Astrocyte of the hippocampus (primary cell): ENCODE data around the gene EFCAB8.
"Not testable (repeated sequence)": the region's sequence is repeated elsewhere in the genome, so short reads cannot be mapped to it uniquely, and the experiment has no call there.

Experiments
- DNase-seq: peaks from one replicate; pipeline ENCODE4 v3.0.0; 2011; ENCODE audit warnings: low read depth, low spot score

The EFCAB8 gene

DNA sequence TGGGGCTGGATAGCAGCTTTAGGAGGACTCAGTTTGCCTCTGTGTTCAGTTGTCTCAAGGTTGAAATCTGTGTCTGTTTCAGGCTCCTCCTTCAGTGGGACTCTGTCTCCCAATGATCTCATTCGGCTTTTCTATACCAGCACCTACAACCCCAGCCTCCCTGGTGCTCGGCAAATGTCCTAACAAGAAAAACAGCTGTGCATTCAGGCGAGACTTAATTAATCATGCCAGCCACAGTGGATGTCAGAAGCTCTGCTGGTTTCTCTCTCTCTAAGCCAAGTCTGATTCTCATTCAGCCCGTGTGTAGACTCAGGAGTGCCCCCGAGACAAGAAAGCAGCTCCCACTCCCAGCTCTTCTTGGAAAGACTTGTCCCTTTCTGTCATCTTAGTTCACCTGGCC lies 98.7 kb downstream of the EFCAB8 start:
- no peak for DNase-seq

DNA sequence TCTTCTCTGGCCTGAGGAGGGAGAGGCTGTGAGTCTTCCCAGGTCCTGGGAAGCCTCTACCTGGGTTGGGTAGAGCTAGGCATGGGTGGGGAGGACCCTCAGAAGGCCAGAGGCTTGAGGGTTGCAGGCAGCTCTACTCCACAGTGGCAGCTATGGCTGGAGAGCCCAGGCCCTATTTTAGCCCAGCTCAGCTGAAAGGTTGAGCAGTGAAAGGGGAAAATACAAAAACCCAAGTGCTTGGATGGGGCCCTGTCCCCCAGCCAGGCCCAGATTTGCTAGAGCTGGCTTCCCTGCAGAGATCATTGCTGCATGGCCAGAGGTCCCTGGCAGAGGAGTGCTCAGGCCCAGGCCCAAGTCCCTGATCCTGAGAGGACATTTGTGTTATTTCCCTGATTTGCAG lies 99.9 kb downstream of the EFCAB8 start:
- no peak for DNase-seq

DNA sequence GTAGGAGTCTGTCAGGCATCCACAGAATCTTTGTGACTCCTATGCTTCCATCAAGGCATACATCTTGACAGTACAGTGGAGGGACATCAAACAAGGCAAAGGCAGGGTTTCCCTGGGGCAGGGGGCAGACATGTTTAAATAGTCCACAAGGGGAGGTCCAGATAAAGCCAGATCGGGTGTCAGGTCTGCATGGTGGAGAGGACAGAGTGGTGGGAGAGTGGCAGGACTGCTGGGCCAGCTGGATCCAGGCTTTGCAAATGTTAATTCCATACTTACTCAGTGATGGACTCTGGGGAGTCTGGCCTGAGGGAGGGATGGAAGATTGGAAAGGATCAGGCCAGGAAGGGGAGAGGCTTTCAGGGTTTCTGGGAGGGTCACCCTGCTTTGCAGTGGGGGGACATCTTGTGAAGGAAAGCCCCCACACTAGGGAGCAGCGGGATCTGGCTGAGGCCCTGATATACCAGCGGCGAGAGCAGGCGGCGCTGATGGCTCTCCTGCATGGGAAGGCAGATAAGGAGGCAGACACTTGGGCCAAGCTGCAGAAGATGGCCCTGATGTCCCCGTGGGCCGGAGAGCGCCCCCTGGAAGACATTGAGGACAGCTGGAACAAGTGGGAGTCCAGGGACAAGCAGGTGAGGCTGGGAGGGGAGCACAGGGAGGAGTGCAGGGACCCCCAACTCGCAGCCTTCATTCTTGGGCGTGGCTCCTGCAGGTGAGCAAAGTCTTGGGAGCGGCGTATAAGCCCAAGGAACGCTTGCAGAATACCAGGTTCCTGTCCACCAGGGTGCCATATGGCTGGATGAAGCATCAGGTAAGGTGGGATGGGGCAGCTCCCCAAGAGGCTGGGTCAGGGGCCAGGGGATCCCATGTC lies 100.9 kb downstream of the EFCAB8 start:
- no peak for DNase-seq

DNA sequence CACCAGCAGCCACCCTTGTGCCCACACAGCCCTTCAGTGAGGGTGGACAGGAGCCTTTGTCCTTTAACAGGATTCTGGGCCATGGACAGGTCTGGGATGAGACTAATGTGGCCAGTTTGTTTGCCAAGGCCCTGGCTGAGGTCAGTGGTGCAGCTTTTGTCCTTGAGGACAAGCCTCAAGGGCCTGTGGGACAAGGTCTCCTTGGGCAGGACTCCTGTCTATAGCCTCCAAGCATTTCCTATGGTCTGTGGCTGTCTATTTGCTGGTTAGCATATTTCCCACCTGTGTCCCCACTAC lies 101.4 kb downstream of the EFCAB8 start:
- DNase-seq = no peak

DNA sequence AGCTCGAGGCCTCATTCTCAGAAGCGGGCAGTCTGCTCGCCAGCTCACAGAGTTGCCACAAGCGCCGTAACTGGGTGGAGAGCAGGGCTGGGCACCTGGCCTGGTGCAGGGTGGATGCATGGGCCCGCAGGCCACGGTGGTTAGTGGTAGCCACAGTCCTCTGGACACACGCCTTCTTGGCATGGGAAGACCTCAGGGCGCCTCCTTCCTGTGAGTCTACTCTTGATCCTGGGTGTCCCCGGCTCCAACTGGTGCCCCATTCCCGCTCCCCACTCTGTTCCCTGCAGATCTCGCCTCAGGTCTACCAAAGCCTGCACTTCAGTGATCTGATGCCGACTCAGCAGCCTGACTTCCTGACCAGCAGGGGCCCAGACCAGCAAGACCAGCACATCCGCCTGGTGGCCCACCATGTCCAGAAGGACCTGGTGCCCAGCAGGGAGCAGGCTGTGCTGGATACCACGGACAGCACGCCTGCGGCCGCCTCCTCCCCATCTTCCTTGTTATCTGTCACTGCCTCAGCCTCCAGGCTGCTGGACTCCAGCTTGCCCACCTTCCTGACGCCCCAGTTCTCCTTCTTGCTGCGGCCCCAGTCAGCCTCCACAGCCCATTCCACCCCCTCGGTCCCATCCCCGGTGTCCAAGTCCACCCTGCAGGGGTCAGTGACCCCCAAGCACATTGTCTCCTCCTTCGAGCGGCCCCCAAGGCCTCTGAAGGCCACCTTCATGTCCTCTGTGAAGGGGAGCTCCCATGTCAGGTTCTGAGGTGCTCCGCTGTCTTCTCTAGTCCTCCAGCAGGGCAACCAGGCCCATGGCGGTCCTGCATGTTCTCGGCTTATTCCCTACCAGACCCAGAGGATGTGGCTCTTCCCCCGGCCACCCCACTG lies 102.4 kb downstream of the EFCAB8 start:
- no peak for DNase-seq

DNA sequence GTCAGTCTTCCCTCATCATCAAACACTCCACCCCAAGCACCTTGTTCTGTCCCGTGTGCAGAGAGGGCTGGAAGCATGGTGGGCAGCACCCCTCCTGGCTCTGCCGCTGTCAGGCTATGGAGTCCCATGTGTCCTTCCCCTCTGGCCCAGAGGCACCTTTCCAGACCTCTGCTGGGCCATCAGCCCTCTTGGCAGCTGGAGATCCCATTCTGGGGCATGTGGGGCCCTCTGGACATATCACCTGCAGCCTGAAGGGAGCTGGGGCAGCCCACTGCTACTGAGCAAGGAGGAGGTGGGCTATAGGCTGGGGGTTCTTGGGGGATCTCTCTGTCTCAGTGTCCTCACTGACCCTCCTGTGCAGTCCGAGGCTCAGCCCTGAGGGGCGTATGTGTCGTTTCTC lies 103.3 kb downstream of the EFCAB8 start:
- no peak for DNase-seq

DNA sequence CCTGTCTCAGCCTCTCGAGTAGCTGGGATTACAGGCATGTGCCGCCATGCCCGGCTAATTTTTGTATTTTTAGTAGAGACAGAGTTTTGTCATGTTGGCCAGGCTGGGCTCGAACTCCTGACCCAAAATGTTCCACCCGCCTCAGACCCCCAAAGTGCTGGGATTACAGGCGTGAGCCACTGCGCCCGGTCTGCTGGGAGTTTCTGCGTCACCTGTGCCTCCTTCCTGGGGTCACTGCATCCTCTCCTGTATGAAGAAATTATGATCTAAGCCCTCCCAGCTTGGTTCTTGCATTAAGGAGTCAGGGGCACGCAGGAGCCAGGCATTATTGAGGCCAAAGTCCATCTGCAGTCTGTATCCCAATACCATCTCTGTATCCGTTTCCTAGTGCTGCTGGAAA lies 103.9 kb downstream of the EFCAB8 start:
- DNase-seq = not testable (repeated sequence)

DNA sequence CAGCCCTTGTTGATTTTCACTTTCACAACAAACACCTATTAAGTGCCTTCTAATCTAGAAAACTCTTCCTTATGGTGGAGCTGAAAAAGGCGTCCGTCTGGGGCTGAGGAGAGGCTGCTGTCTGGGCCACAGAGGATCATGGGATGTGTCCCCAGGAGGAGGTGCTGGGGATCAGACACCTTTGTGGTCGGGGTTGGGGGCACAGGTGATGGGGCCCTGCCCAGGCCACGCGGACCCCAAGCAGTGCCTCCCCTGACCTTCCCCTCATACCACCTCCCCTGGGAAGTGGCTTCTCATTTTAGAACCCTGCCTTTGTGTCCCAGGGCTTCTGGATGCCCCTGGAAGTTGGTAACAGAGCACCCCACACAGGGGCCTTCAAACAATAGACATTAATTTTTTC lies 104.5 kb downstream of the EFCAB8 start:
- no peak for DNase-seq

DNA sequence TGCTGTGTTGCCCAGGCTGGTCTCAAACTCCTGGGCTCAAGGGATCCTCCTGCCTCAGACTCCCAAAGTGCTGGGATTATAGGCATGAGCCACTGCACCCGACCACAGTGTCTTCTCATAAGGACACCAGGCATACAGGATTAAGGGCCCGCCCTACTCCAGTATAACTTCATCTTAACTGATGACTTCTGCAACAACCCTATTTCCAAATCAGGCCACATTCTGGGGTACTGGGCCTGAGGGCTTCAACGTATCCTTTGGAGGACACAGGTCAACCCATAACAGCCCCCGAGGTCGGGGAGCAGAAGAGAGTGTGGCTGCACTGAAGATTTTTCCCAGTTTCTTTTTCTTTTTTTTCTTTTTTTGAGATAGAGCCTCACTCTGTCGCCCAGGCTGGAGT lies 105.9 kb downstream of the EFCAB8 start:
- DNase-seq = no peak

DNA sequence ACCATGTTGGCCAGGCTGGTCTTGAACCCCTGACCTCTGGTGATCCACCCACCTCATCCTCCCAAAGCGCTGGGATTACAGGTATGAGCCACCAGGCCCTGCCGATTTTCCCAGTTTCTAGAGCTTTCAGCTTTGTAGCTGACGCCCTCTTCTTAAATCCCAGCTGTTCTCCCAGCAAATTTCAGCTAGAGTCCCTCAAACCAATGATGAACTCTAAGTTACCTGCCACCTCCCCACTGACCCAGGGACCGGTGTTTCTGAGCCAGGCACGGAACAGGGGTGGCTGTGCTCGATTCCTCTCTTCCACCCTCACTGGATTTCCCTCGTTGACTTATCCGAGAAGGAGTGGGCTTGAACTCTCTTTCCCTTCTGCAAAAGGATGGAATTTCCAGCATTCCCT lies 106.4 kb downstream of the EFCAB8 start:
- DNase-seq = no peak

DNA sequence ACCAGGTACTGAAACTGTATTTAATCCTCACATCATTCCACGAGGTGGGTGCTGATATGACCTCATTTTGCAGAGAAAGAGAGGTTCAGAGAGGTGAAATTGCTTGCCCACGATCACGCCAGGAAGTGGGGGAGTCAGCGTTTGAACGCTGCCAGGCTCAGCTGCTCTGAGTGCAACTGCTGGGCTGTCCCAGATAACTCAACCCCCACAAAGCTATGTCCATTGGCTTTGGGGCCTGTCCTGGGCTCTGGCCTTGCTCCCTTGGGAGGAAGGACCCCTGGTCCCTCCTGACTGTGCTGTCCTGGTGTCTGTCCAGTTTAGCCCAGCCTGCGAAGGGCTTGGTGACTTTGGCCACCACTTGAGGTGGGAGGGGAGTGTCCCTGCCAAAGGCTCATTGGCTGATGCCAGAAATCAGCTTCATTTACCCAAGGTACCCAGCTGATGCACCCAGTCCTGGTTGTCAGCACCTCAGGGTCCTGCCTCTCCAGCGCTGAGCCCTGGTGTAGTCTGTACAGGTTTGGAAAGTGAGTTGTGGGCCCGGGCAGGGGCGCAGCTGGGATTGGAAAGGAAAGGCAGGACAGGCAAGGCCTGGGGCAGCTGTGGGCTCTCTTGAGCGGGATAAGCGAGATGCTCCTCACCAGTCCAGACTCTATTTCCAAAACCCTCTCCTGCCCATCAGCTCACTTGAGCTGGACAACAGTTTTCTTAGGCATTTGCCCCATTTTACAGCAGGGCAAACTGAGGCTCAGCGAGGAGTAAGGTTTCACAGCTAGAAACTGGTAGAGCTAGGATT lies 107.1 kb downstream of the EFCAB8 start:
- no peak for DNase-seq

DNA sequence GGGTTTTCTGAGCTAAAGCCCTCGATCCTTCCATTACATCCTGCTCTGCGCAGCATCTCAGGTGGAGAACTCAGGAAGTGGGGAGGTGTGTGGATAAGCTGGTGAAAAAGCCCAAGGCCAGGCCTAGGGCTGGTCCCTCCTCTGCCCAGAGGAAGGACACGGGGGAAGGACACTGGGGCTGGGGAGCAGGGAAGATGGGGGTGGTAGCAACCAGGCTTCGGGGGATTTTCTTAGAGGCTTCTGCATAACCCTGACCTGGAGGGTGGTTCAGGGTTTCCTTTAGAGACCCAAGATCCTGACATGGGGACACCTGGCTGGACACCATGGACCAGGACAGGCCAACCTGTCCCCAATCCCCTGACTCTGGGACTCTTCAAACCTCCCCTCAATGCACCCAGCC lies 107.7 kb downstream of the EFCAB8 start:
- no peak for DNase-seq

DNA sequence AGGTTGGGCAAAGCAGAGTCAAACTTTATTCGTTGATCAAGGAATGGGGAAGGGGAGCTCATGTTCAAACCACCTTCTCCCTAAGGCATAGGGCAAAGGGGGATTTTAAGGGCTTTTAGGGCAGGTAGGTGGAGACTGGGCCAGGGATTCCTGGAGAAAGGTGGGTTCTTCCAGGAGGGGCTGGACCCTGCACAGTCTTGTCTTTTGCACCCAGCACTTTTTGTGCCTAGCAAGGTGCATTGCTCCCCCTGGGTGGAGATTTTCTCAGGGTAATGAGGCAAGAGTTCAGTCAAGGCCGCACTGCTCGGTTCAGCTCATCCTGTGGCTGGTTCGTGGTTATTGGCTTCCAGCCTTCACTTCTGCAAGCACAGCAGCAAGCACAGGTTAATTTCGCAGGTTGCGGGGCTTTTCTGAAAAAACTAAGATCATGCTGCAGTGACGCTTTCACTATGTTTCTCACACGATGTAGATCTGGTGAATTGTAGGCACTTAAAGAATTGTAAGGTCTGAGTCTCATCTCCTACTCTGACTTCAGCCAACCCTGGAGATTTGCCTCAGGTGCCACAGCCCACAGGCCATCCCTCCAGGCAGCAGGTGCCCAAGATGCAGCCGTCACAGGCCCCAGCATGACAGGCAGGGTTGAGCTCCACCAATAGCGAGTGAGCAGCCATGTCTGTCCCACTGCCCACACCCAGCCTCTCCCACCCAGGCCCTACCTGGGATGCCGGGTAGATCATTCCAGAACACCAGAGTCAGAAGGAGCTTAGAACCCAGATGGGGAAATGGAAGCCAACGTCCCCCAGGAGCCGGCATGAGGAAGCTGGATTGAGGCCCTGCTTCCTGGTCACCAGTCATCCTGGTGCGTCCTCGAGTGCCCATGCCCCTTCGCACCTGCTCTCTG lies 108.4 kb downstream of the EFCAB8 start:
- DNase-seq = no peak

DNA sequence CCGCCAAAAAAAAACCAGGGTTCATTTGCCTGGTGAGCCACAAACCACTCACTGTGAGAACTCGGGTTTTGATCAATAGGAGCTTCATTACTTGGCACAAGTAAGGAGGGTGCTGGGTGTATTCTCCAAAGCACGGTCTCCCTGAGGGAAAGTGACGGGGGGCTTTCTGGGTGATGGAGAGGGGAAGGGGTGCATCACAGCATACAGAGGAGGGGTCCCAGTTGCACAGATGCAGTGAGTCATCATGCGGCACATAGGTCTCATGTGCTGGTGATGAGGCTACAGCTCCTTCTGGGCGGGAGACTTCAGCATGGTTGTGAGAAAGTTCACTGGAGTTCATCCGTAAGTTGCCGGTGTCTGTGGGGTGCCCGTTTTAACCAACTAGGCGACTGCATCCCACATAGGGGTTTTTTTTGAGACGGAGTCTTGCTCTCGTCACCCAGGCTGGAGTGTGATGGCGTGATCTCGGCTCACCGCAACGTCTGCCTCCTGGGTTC lies 109.3 kb downstream of the EFCAB8 start:
- no peak for DNase-seq

DNA sequence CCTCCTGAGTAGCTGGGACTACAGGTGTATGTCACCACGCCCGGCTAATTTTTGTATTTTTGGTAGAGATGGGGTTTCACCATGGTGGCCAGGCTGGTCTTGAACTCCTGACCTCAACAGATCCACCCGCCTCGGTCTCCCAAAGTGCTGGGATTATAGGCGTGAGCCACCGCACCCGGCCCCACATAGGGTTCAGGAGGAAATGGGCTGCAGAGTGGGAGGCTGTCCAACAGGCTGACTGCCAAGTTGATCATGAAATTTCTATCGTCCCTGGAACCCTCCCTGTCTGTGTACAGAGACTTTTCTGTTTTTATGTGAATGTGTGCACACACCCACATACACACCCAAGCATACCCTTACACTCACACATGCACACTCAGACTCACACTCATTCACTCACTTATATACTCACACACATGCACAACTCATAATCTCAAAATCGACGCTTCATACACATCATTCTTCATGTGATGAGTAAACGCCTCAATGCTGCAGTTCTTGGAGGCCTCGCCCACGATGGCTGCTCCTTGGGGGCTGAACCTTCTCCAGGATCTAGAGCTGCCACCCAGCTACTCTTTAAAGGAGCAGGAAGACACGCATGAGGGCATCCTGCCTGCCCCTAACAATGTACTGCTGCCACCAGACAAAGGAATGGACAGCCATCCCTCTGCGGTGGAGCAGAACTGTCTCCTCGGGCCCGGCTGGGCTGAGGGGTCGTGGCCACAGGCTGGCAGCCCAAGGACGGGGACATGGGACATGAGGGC lies 109.9 kb downstream of the EFCAB8 start:
- no peak for DNase-seq

DNA sequence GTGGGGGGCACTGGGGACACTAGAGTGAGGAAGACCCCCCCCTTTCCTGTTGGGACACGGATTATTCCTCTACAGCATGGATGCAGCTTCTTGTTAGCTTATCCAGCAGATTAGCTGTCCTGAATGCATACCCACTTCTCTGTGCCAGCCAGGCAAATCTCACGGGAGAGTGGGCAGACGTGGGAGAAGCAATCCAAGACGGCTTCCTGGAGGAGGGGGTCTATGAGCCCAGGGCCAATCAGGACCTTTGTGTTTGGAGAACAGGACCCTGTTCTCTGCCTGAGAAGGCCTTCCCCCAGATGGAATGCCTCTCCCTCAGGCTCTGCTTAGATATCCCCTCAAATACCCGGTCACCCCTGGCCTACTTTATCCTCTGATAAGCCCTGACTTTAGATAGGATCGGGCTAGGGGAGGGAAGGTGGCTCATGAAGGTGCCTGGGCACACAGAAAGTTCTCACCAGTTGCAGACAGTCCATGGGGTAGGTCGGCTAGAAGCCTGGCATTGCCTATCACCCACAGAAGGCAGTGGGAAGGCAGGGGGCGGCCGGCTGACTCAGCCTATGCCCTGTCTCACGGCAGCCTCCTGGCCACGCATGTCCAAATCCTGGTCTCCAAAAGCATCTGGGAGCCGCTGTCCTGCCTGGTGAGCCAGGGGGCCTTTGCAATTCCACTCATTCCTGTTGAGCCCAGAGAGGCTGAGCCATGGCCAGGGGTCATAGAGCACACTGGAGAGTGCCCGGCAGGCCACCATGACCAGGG lies 110.8 kb downstream of the EFCAB8 start:
- no peak for DNase-seq

DNA sequence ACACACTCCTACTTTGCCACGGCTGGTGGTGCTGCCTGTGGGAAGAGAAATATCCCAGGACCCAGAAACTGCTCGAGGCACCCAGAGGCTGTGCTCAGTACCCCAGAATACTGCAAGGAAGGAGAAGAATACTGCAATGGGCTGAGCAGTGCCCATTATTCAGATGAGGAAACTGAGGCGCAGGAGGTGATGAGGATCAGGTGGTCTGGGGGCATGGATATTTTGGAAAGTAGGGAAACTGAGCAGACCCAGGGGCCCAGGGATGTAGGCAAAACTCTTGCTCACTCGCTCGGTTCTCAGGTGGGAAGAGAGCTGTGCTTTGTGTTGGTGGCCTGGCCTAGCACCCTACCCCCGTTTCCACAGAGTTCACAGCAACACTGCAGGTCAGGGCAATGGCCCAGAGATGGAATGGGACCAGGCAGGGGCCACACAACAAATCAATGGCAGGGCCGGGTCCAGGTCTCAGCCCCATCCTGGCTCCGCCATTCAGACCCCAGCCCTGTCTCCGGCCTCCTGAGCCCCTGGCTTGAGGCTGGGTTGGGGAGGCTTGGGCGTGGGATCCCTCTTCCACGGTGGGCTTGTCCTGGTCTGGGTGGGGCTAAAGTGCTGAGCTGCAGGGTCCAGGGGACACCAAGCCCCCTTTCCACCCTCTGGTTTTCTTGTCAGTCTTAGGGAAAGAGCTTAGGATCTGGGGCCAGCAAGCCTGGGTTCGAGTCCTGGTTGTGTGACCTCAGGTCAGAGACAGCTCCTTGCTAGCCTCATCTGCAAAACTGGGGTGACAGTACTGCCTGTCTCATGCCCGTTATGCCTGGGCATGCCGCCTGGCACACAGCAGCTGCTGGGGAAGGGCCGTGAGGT lies 111.6 kb downstream of the EFCAB8 start:
- no peak for DNase-seq

DNA sequence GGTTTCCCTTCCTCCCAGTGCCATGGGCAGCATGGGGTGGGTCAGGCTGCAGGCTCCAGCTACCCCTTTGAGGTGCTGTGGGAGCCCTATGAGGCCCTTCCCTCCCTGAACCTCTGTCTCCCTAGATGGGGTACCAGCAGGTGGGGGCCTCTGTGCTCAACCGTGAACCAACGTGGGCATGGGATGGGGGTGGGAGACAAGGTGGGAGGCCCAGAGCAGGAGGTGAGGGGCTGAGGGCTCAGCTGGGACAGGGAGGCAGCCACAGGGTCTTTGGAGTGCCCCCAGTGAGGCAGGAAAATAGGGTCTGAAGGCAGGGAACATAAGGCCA lies 112.2 kb downstream of the EFCAB8 start:
- no peak for DNase-seq

DNA sequence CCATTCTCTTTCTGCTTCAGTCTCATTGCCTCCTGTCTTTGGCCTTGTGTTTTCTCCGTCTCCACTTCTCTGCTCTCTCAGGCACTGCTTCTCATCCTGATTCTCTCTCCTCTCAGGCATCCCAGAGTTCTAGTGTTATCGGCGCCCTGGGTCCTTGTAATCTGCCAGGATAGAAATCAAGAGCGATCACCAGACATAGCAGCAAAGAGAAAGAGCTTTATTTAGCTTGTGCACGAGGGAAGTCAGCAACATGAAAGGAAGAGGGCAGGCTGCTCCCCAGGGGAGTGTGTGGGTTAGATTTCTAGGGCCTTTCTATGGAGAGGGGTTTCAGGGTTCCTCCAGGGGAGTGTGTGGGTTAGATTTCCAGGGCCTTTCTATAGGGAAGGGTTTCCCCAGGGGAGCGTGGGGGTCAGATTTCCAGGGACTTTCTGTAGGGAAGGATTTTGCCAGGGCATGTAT lies 113.0 kb downstream of the EFCAB8 start:
- DNase-seq = no peak
